AG09319 (cell line): ENCODE results near the gene HSPD1.

Experiments used
- DNase-seq: peaks from one replicate; pipeline ENCODE4 v3.0.0-alpha.2; 2010; ENCODE audit warnings: low read depth; ENCODE audit errors: extremely low read depth
- TF ChIP-seq, protein P1 (sequence below): IDR thresholded peaks from 2 replicates; pipeline ENCODE4 v1.5.1; 2011; ENCODE audit warnings: low read depth, mild to moderate bottlenecking, inconsistent platforms, low read length, moderate library complexity

The HSPD1 gene

DNA sequence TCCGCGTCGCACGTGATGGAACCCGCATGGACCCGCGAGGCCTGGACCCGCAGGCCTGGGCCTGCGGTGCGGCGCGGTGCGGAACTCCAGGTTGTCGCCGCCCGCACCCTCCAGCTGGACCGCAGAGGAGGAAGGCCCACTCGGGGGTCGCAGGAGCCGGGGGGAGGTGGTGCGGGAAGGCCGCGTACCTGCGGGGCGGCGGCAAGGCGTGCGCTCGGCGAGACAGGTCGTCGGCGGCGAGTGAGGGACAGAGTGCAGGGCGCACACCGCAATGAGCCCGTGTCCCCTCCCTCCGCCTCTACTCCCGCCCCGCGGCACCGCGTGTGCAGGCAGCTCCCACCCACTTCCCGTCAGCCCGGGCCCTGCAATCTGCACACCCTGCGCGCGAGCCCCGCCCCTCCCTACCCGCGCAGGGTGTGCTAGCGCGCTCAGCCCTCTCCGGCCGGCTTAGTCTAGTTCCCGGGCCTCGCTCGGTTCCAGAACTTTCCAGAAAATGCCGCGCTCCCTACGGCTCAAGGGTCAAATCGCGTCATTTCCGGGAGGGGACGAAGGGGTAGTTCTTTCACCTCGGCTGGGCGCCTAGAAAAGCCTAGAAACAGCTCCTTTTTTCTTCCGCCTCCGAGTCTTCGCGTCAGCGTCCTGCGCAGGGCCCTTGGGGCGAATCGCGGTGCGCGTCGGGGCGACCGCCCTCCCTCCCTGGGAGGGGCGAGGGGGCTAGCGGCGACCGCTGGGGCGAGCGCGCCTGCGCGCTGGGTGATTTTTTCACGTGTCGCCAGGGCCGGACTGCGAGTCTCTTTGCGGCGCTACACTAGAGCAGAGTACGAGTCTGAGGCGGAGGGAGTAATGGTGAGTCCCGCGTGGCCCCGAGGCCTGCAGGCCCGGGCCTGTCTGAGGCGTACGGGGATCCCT lies at the start of gene HSPD1, which contains the start of gene HSPE1:
Gene HSPD1, minus strand, starts transcription at position 247 of the 909 bp plus-strand sequence. CDS start 992 bp downstream, outside the sequence.
Gene HSPE1, plus strand, starts transcription at position 786 of the 909 bp plus-strand sequence. Its CDS starts 58 bp downstream, at position 844.
- TF ChIP-seq, protein P1, sequence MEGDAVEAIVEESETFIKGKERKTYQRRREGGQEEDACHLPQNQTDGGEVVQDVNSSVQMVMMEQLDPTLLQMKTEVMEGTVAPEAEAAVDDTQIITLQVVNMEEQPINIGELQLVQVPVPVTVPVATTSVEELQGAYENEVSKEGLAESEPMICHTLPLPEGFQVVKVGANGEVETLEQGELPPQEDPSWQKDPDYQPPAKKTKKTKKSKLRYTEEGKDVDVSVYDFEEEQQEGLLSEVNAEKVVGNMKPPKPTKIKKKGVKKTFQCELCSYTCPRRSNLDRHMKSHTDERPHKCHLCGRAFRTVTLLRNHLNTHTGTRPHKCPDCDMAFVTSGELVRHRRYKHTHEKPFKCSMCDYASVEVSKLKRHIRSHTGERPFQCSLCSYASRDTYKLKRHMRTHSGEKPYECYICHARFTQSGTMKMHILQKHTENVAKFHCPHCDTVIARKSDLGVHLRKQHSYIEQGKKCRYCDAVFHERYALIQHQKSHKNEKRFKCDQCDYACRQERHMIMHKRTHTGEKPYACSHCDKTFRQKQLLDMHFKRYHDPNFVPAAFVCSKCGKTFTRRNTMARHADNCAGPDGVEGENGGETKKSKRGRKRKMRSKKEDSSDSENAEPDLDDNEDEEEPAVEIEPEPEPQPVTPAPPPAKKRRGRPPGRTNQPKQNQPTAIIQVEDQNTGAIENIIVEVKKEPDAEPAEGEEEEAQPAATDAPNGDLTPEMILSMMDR = no peak
- peak; percentile 98 for DNase-seq

DNA sequence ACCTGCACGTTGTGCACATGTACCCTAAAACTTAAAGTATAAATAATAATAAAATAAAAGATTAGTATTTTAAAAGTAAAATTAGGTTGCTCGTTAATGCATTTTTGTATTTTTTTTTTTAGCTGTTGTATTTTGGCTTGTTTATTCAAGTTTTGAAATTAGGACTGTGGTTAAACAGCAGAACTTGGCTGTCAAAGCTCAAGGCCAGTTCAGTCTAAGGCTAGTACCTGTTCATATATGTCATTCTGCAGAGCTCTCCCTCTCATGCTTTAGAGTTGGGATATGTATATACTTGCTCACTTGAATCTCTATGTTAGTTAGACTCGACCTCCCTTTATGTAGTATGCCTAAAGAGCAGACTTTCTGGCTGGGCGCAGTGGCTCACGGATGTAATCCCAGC lies 48.9 kb upstream of the HSPD1 start:
- no peak for DNase-seq
- TF ChIP-seq, protein P1 = no peak

GRCh38 chr2:197547163-197547900 lies 47.7 kb upstream of the HSPD1 start:
- TF ChIP-seq, protein P1 = no peak
- no peak for DNase-seq

DNA sequence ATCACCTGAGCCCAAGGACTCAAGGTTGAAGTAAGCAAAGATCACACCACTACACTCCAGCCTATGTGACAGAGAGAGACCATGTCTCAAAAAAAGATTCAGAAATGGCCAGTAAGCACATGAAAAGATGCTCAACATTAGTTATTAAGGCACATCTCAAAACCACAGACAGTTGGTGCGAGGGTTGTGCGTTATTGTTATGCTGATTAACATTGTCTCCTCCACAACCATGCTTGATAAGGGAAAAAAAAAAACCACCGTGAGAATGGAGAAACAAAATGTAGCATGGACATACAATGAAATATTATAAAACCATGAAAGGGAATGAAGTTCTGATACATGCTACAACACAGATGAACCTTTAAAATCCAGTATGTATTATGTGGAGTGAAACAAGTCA lies 43.6 kb upstream of the HSPD1 start:
- DNase-seq = no peak
- TF ChIP-seq, protein P1 = no peak

DNA sequence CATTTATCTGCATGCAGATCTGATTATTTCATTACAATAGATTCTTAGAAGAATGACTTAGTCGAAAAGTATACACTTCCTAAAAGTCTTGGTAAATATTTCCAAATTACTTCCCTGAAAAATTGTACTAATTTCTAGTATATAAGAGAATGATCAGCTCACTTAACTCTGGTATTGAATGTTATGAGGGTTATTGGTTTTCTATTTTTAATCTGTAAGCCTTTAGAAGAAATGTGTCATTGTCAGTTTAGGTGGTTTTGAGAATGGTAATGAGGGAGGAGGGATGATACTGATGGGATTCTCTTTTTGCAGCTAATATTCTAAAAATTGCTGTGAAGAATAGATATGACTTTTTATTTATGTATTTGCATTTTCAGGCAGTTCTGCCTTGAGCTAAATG lies 40.1 kb upstream of the HSPD1 start:
- TF ChIP-seq, protein P1 = no peak

DNA sequence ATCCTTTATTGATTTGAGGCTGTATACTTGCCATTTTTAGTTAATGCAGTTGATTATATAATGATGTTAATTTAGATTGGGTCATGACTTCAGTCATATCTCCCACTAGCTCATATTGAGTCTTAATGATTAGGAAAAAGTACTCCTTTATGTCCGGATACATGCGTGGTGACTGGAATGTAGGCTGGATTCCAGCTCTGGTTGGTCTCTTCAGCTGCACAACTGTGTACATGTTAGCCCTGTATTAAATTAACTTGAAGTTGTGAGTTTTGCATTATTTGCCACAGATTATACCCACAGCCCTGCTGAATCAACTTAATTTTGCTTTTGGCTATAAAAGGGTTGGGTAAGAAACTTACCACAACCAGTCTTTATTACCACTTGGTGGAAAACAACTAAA lies 38.8 kb upstream of the HSPD1 start:
- DNase-seq = no peak
- TF ChIP-seq, protein P1 = no peak

More for the DNA sequence above, 40.1 kb upstream of the HSPD1 start:
- DNase-seq = no peak

- TF ChIP-seq, protein P1 = no peak
- DNase-seq = no peak
Observed at GRCh38 chr2:197517150-197517549, 17.5 kb upstream of the HSPD1 start.
